Activated CD8-positive, alpha-beta T cell treated with anti-CD3 and anti-CD28 coated beads for 36 hours (primary cell): ENCODE results near the gene CACUL1. TPM values are rescaled to one million over a fixed set of nuclear protein-coding genes. Genes with fewer than 3 reads are reported as not detected.
A peak's percentile ranks its signal among the peaks of the same experiment; 100 is the strongest.

Source experiments
- ATAC-seq: fragments of 200-7000 bp; cut with Tn5 transposase; one replicate; pipeline ENCODE4 v1.10.0; 2021; ENCODE audit warnings: mild to moderate bottlenecking, moderate library complexity
- CTCF ChIA-PET: fragments of 350-600 bp; sonication (Branson Sonifier 250); formaldehyde crosslinking; loops from one replicate; lab custom pipeline; 2021; ENCODE audit warnings: antibody characterized with exemption; lab: Charles Lee
- POLR2A ChIA-PET: fragments of 350-600 bp; sonication (Branson Sonifier 250); formaldehyde crosslinking; loops from one replicate; lab custom pipeline; 2021; ENCODE audit warnings: antibody characterized with exemption; lab: Charles Lee
- DNase-seq: peaks from one replicate; pipeline ENCODE4 v3.0.0-alpha.2; 2020
- H3K27ac Mint-ChIP-seq: one replicate; pipeline ENCODE4 v1.8.0; 2021; ENCODE audit warnings: mild to moderate bottlenecking, mixed read lengths
- H3K27me3 Mint-ChIP-seq: one replicate; pipeline ENCODE4 v1.8.0; 2021; ENCODE audit warnings: mixed read lengths
- H3K36me3 Mint-ChIP-seq: one replicate; pipeline ENCODE4 v1.8.0; 2021; ENCODE audit warnings: low read depth, mixed read lengths
- H3K4me1 Mint-ChIP-seq: one replicate; pipeline ENCODE4 v1.8.0; 2021; ENCODE audit warnings: low read depth, mixed read lengths
- H3K4me3 Mint-ChIP-seq: one replicate; pipeline ENCODE4 v1.8.0; 2021; ENCODE audit warnings: mild to moderate bottlenecking, moderate library complexity, mixed read lengths
- H3K9me3 Mint-ChIP-seq: one replicate; pipeline ENCODE4 v1.8.0; 2021; ENCODE audit warnings: mixed read lengths
- intact Hi-C: fragments of 100-400 bp; cut with micrococcal nuclease; formaldehyde crosslinking; loops from one replicate; pipeline ENCODE4 v1.10.0; 2022
- total RNA-seq, 2 experiments: library from RNA; stranded (reverse); gene quantifications; one replicate each; pipeline ENCODE4 v1.2.3, GENCODE V29; 2021
- TF ChIP-seq, protein P1 (sequence below): fragments of 200-600 bp; IDR thresholded peaks from one replicate; pipeline ENCODE4 v1.8.0; 2022; ENCODE audit warnings: antibody characterized with exemption, mild to moderate bottlenecking

The CACUL1 gene
- total RNA-seq, 2 experiments from 2014 or later, result 25.6 to 26.1 TPM

DNA sequence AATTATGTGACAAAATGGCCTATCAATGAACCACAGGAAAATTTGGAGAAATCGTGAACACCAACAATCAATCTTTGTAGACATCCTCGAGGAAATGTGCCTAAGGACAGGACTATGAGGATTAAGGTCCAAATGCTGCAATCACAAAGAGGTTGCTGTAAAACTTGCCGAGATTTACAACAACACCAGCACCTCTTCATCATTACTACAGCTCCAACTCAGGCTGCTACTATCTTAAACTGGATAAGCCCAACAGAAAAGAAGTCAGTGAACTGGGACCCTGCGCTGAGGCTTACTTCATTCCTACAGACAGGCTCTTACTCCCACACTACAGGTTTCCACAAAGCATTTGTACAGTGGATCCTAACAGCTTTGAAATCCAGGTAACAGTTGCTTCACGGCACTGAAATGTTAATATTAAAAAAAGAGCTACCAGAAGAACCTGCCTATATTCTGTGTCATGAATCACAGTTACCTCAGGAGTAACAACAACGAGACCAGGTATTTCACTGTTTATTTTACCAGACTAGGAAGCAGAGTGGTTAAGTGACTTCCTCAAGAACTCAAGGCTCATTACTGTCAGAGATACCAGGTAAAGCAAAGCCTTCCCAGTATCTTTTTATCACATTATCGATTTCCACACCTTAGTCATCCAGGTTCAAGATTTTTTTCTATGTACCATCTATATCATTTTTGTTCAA, 23.9 kb downstream of the CACUL1 start:
- DNase-seq (no peak), ATAC-seq (no peak)
- no peaks in the 10 kb centered on the region for H3K27me3 Mint-ChIP-seq
- no peaks in the 10 kb centered on the region for H3K9me3 Mint-ChIP-seq
- H3K4me1 Mint-ChIP-seq, result peaks cover 65% of the 10 kb centered on the region
- TF ChIP-seq, protein P1, sequence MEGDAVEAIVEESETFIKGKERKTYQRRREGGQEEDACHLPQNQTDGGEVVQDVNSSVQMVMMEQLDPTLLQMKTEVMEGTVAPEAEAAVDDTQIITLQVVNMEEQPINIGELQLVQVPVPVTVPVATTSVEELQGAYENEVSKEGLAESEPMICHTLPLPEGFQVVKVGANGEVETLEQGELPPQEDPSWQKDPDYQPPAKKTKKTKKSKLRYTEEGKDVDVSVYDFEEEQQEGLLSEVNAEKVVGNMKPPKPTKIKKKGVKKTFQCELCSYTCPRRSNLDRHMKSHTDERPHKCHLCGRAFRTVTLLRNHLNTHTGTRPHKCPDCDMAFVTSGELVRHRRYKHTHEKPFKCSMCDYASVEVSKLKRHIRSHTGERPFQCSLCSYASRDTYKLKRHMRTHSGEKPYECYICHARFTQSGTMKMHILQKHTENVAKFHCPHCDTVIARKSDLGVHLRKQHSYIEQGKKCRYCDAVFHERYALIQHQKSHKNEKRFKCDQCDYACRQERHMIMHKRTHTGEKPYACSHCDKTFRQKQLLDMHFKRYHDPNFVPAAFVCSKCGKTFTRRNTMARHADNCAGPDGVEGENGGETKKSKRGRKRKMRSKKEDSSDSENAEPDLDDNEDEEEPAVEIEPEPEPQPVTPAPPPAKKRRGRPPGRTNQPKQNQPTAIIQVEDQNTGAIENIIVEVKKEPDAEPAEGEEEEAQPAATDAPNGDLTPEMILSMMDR, result no peak
- intact Hi-C loops, result no loop called here
- H3K36me3 Mint-ChIP-seq, result peaks cover 1% of the 10 kb centered on the region
- ChIA-PET POLR2A (interaction anchor here (0.6 kb wide), 1 partner anchor 12 kb away, joined by 3 read pairs; no protein-coding TSS in a partner anchor), CTCF (interaction anchor here (1.0 kb wide), 1 partner anchor 24 kb away, joined by 3 read pairs; the partner anchor contains the start of gene CACUL1)
- H3K4me3 Mint-ChIP-seq, result no peak overlapping the region
- H3K27ac Mint-ChIP-seq, result no peak overlapping the region

DNA sequence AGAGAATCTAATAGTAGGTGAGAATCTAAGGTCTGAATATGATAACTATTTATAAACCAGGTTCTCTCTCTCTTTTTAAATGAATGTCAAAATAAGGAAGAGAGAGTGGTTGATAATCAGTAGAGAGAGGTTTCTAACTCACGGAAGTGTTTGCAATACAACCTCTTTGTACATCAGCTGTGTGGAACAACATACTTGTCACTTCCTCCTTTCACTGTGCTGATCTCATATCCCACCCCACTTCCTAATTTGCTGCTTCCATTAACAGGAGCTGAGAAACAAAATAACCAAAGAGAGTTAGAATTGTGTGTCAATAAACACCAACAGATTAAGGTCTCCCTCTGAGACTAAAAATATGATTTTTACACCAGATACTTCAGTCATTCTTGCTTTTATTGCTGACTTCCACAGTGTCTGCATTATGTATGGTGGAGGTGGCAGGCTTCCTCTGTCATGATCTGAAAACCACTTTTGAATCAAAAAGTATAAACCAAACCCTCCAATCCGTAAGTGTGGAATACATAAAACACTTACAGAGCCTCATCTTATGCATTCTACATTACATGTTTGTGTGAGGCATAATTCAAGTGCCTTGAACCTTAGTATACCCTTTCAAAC, 25.0 kb downstream of the CACUL1 start:
- ATAC-seq (peak; percentile 66), DNase-seq (no peak)
- no peaks in the 10 kb centered on the region for H3K36me3 Mint-ChIP-seq
- CTCF ChIA-PET, result interaction anchor here (0.9 kb wide), 1 partner anchor 25 kb away, joined by 3 read pairs; the partner anchor contains the start of gene CACUL1
- no peaks in the 10 kb centered on the region for H3K27me3 Mint-ChIP-seq
- POLR2A ChIA-PET, result no interaction called here
- no peak overlapping the region for H3K4me3 Mint-ChIP-seq
- no peaks in the 10 kb centered on the region for H3K9me3 Mint-ChIP-seq
- peaks cover 54% of the 10 kb centered on the region for H3K4me1 Mint-ChIP-seq
- TF ChIP-seq, protein P1, result no peak
- H3K27ac Mint-ChIP-seq, result peak overlapping the region; percentile 26
- intact Hi-C loops, result no loop called here

- no peaks in the 10 kb centered on the region for H3K27me3 Mint-ChIP-seq
- ChIA-PET POLR2A (interaction anchor here (0.7 kb wide), 1 partner anchor 15 kb away, joined by 5 read pairs; no protein-coding TSS in a partner anchor), CTCF (interaction anchor here (0.9 to 1.0 kb wide), 2 partner anchors 9 to 26 kb away, joined by 3 to 5 read pairs; partner anchors contain the start of gene CACUL1)
- ATAC-seq (no peak), DNase-seq (no peak)
- H3K27ac Mint-ChIP-seq, result peak overlapping the region; percentile 26
- intact Hi-C loops, result no loop called here
- no peaks in the 10 kb centered on the region for H3K36me3 Mint-ChIP-seq
- H3K4me1 Mint-ChIP-seq, result peaks cover 49% of the 10 kb centered on the region
- no peaks in the 10 kb centered on the region for H3K9me3 Mint-ChIP-seq
- TF ChIP-seq, protein P1, result no peak
- H3K4me3 Mint-ChIP-seq, result no peak overlapping the region
Observed at GRCh38 chr10:118729200-118729599, 25.6 kb downstream of the CACUL1 start.

DNA sequence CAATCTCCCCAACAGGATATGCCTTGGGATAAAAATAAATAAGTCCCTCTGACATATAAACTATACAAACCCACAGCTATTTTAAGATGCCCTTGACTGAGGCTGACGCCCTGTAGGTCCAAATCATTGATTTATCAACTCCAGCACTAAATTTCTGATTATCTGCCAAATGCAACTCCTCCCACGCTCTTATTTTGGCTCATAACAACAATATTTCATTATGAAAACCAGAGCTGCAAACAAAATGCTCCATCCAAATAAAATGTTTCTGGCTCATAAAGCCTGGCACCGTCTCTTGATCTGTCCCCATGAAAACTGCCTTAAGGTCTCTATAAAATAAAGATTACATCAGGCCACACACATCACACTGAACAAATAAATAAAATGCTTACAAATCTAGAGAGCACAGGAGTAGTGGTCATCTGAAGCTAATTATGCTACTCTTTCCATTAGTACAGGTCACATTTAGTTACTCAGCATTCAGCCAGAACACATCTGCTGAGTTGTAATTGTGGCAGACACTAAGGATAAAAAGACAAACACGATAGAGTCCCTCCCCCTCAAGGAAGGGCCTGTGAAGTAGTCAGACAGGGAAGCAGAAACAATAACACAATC, 28.8 kb downstream of the CACUL1 start:
- Mint-ChIP-seq H3K4me3 (no peak overlapping the region), H3K36me3 (no peaks in the 10 kb centered on the region), H3K27me3 (no peaks in the 10 kb centered on the region), H3K27ac (no peak overlapping the region), H3K9me3 (no peaks in the 10 kb centered on the region), H3K4me1 (peaks cover 19% of the 10 kb centered on the region)
- TF ChIP-seq, protein P1, result no peak
- CTCF ChIA-PET, result interaction anchor here (1.2 to 1.4 kb wide), 2 partner anchors 9 to 157 kb away, joined by 3 to 5 read pairs; no protein-coding TSS in a partner anchor
- ATAC-seq (no peak), DNase-seq (no peak)
- intact Hi-C loops, result no loop called here
- POLR2A ChIA-PET, result interaction anchor here (1.1 kb wide), 1 partner anchor 29 kb away, joined by 4 read pairs; the partner anchor contains the start of gene CACUL1
